GM12878 (cell line): ENCODE data around the gene IMMT.

Source experiments
- ATF3 ChIP-seq: IDR thresholded peaks from 2 replicates; pipeline ENCODE4 v1.6.1; 2011; ENCODE audit warnings: low read depth, mild to moderate bottlenecking, low read length, moderate library complexity, borderline replicate concordance; ENCODE audit errors: extremely low read depth
- ATF7 ChIP-seq: fragments of 450-650 bp; IDR thresholded peaks from 2 replicates; pipeline ENCODE4 v1.6.1; 2016; ENCODE audit warnings: low read depth, mild to moderate bottlenecking
- CUX1 ChIP-seq: IDR thresholded peaks from 2 replicates; pipeline ENCODE4 v1.6.1; 2012; ENCODE audit warnings: improper control_type of control experiment, low read depth, low read length; ENCODE audit not compliant: insufficient replicate concordance
- EZH2 ChIP-seq: IDR thresholded peaks from 2 replicates; pipeline ENCODE4 v1.6.1; 2012; ENCODE audit warnings: low read depth, mild to moderate bottlenecking, control low read depth, inconsistent platforms, low read length, borderline replicate concordance; ENCODE audit not compliant: control insufficient read depth
- GABPA ChIP-seq: IDR thresholded peaks from 2 replicates; pipeline ENCODE4 v1.6.1; 2014; ENCODE audit warnings: antibody characterized with exemption, low read depth, mild to moderate bottlenecking, inconsistent platforms
- NR2C1 ChIP-seq: fragments of 450-650 bp; IDR thresholded peaks from 2 replicates; pipeline ENCODE4 v1.6.1; 2017; ENCODE audit warnings: antibody characterized with exemption, mild to moderate bottlenecking, moderate library complexity
- ZNF217 ChIP-seq: fragments of 450-650 bp; IDR thresholded peaks from 2 replicates; pipeline ENCODE4 v1.6.1; 2017; ENCODE audit warnings: antibody characterized with exemption, mild to moderate bottlenecking

GRCh38 chr2:86185517-86186212 lies 9.6 kb downstream of the IMMT start:
- TF ChIP-seq NR2C1 (no peak), CUX1 (no peak), ATF3 (no peak), EZH2 (no peak), GABPA (no peak), ATF7 (no peak), ZNF217 (no peak)
